ENCODE data around the gene SLC44A4. TPM values are rescaled to one million over a fixed set of nuclear protein-coding genes. Genes with fewer than 3 reads are reported as not detected.

SLC44A4 gene
- total RNA-seq, 4 donors from 2014 or later = 1.6 TPM; not detected in 3

GRCh38 chr6:31882344-31882743 is 3.5 kb upstream of the SLC44A4 start:
- no peak for DNase-seq
- H3K4me3 ChIP-seq = no peak overlapping the region
- intact Hi-C loops (cut with DNase I; ENCODE audit: low total_unique reads) (no loop called here), in situ Hi-C loops (cut with MboI; ENCODE audit: low sequenced_read_pairs in 4 of 4) (no loop called here)
- no peaks in the 10 kb centered on the region for H3K27me3 ChIP-seq
- H3K27ac ChIP-seq = no peak overlapping the region
- no peak for ATAC-seq
- H3K4me1 ChIP-seq = no peaks in the 10 kb centered on the region
- no peak for TF ChIP-seq POLR2A (IDR thresholded peaks at IDR 0.05)
- no peak for TF ChIP-seq CTCF (IDR thresholded peaks at IDR 0.05 in 4 of 5, conservative IDR thresholded peaks at IDR 0.05 in 1 of 5)
- peaks cover 0 to 74% of the 10 kb centered on the region in 2 donors for H3K36me3 ChIP-seq
- no peaks in the 10 kb centered on the region for H3K9me3 ChIP-seq

- TF ChIP-seq POLR2A (IDR thresholded peaks at IDR 0.05) = no peak
- TF ChIP-seq CTCF (IDR thresholded peaks at IDR 0.05 in 4 of 5, conservative IDR thresholded peaks at IDR 0.05 in 1 of 5) = no peak
- Histone ChIP-seq H3K4me3 (no peak overlapping the region), H3K27ac (no peak overlapping the region), H3K9me3 (no peaks in the 10 kb centered on the region), H3K36me3 (peaks cover 0 to 63% of the 10 kb centered on the region in 2 donors), H3K4me1 (no peaks in the 10 kb centered on the region), H3K27me3 (no peaks in the 10 kb centered on the region)
- DNase-seq = no peak
- intact Hi-C loops (cut with DNase I; ENCODE audit: low total_unique reads) (no loop called here), in situ Hi-C loops (cut with MboI; ENCODE audit: low sequenced_read_pairs in 4 of 4) (no loop called here)
- ATAC-seq = no peak
These were observed 2.5 kb upstream of the SLC44A4 start for GRCh38 chr6:31881136-31881859.

DNA sequence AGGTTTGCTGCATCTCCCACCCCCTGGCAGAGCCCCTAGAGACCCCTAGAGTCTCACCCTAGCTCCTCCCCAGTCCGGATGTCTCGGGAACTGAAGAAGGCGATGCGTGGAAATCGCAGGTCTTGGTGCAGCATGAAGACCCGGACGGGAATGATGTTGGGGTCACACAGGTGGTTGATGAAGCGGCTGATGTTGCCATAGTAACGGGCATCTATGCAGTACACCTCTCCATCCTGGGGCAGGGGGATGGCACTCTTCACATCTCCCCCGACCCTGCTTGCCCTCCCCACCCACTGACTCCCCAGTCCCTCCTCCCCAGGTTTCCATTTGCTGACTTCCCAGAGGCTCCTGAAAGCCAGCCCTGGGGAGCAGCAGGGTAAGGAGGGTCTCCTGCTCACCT is 1.8 kb upstream of the SLC44A4 start:
- H3K27me3 ChIP-seq = no peaks in the 10 kb centered on the region
- DNase-seq (no peak), ATAC-seq (no peak)
- TF ChIP-seq CTCF (IDR thresholded peaks at IDR 0.05 in 4 of 5, conservative IDR thresholded peaks at IDR 0.05 in 1 of 5) (no peak), POLR2A (IDR thresholded peaks at IDR 0.05) (no peak)
- H3K27ac ChIP-seq = no peak overlapping the region
- no peaks in the 10 kb centered on the region for H3K9me3 ChIP-seq
- intact Hi-C loops (cut with DNase I; ENCODE audit: low total_unique reads) = no loop called here
- H3K36me3 ChIP-seq = peaks cover 0 to 58% of the 10 kb centered on the region in 2 donors
- in situ Hi-C loops (cut with MboI; ENCODE audit: low sequenced_read_pairs in 4 of 4) = no loop called here
- H3K4me3 ChIP-seq = no peak overlapping the region
- H3K4me1 ChIP-seq = no peaks in the 10 kb centered on the region

DNA sequence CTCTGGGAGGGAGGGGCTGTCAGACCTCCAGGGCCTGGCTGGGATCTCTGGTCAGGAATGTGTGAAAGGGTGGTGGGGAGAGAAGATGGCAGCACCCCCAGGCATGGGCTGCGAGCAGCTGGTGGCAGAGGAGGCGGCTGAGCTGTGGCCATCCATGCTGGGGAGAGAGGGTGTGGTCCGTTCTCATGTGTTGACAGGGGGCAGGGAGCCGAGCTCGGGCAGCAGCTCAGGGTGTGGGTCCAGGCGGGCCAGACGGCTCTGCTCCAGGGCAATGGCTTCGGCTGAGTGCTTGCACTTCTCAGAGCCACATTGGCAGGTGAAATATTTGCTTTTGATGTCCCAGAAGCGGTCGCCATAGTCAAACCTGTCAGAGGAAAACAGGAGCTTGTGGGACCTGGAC is 1.1 kb upstream of the SLC44A4 start:
- TF ChIP-seq CTCF (IDR thresholded peaks at IDR 0.05 in 4 of 5, conservative IDR thresholded peaks at IDR 0.05 in 1 of 5) (no peak), POLR2A (IDR thresholded peaks at IDR 0.05) (no peak)
- Histone ChIP-seq H3K27me3 (no peaks in the 10 kb centered on the region), H3K36me3 (peaks cover 0 to 50% of the 10 kb centered on the region in 2 donors), H3K4me1 (no peaks in the 10 kb centered on the region), H3K4me3 (no peak overlapping the region), H3K9me3 (no peaks in the 10 kb centered on the region), H3K27ac (no peak overlapping the region)
- intact Hi-C loops (cut with DNase I; ENCODE audit: low total_unique reads) (no loop called here), in situ Hi-C loops (cut with MboI; ENCODE audit: low sequenced_read_pairs in 4 of 4) (no loop called here)
- DNase-seq (no peak), ATAC-seq (no peak)

- DNase-seq (no peak), ATAC-seq (no peak)
- Histone ChIP-seq H3K27ac (no peak overlapping the region), H3K4me3 (no peak overlapping the region), H3K27me3 (no peaks in the 10 kb centered on the region), H3K36me3 (peaks cover 0 to 43% of the 10 kb centered on the region in 2 donors), H3K9me3 (no peaks in the 10 kb centered on the region), H3K4me1 (no peaks in the 10 kb centered on the region)
- in situ Hi-C loops (cut with MboI; ENCODE audit: low sequenced_read_pairs in 4 of 4) = no loop called here
- intact Hi-C loops (cut with DNase I; ENCODE audit: low total_unique reads) = no loop called here
- TF ChIP-seq POLR2A (IDR thresholded peaks at IDR 0.05) (no peak), CTCF (IDR thresholded peaks at IDR 0.05 in 4 of 5, conservative IDR thresholded peaks at IDR 0.05 in 1 of 5) (no peak)
These were observed 346 bp upstream of the SLC44A4 start for GRCh38 chr6:31879143-31879542.
